Umbilical cord (tissue), 2 donors: ENCODE measurements around the gene DENND4C. TPM values are rescaled to one million over a fixed set of nuclear protein-coding genes. Genes with fewer than 3 reads are reported as not detected.
A peak's percentile ranks its signal among the peaks of the same experiment; 100 is the strongest.
"Not testable (repeated sequence)": the region's sequence is repeated elsewhere in the genome, so short reads cannot be mapped to it uniquely, and the experiment has no call there.

Experiments
- DNase-seq: peaks from one replicate; pipeline ENCODE4 v3.0.0-alpha.2; 2015; ENCODE audit warnings: low spot score
- total RNA-seq: library from RNA; depleted of rRNA; stranded (reverse); fragments of >200 nt; gene quantifications from one replicate; pipeline ENCODE4 v1.2.3, GENCODE V29; 2014; ENCODE audit warnings: low replicate concordance; ENCODE audit not compliant: insufficient read depth

DENND4C gene
- total RNA-seq = 121 TPM

DNA sequence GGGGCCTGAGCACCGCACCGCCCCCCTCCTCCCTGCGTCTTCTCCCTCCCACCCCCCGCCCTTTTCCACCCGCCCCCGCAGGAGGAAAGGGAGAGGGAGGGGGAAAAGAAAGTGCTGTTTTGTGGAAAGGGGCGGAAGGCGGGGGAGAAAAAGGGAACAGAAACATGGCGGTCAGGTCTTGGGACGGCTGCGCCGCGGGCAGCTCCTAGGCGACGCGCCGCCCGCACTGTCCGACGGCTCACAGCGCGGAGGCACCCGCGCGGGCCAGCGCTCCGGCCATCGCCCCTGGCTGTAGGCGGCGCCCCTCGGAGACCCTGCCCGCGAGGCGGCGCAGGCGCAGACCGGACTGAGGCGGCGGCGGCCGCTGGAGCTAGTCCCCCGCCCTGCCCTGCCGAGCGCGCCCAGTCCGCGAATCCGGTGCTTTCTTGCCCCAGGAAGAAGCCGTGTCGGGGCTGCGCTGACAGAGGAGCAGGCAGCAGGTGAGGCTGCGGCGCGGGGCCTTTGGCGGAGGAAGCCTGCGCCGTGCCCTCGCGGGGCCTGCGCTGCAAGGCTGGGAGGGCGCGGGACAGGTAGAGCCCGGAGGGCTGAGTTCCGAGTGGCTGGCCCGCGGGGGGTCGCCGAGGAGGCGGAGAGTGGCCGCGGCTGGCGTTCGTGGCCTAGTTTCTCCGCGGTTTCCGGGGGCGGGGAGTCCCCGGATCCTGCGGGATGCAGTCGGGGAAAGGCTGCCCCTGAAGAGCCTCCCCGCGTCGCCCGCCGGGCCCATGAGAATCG, at the start of gene DENND4C:
TSS of gene DENND4C (plus strand) at position 339 of the 771 bp plus-strand sequence. CDS start 45,482 bp downstream, outside the sequence.
- peak; percentile 94 for DNase-seq

- DNase-seq = peak; percentile 69
Observed at GRCh38 chr9:19180991-19181390, 49.5 kb upstream of the DENND4C start.

DNA sequence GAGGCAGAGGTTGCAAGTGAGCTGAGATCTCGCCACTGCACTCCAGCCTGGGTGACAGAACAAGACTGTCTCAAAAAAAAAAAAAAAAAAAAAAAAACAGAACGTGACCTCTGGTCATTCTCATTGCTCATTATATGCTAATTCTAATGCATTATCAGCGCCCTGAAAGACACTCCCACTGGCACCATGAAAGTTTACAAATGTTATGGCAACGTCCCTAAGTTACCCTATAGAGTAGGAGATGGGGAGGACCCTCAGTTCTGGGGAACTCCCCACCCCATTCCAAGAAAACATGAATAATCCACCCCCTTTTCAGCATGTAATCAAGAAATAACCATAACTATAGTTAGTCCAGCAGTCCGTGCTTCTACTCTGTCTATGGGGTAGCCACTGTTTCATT, 48.9 kb upstream of the DENND4C start:
- DNase-seq = no peak

DNA sequence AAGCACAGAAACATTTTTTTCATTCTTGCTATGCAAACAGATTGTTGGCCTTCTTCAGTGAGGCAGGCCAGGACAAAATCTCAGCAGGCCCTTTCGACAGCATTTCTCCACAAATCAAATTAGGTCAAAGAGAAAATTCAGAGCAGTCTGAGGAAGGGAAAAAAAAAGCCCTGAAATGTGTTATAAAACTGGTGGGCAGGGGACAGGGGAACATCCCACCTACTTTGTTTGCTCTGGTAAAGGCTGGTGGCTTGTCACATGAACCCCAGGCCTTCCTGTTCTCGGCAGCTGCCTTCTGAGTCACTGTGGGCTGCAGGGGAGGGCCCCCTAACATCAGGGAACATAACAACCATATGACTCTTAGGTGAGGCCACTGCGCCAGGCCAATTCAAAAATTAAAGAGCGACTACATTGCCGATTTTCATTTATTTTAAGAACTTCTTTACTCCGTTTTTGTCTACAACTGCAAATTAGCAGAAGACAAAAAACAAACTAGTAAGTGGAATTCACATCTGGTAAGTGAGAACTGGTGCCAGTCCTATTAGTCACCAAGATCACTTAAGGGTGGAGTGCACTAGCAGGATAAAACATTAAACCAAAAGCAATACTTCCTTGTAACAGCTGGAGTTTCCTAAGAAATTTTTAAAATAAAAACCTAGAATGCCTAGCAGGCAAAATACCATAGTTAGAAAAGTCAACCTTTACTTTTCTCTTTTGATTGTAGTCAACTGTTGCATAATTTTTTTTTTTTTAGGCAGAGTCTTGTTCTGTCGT, 46.2 kb upstream of the DENND4C start:
- peak; percentile 94 for DNase-seq

DNA sequence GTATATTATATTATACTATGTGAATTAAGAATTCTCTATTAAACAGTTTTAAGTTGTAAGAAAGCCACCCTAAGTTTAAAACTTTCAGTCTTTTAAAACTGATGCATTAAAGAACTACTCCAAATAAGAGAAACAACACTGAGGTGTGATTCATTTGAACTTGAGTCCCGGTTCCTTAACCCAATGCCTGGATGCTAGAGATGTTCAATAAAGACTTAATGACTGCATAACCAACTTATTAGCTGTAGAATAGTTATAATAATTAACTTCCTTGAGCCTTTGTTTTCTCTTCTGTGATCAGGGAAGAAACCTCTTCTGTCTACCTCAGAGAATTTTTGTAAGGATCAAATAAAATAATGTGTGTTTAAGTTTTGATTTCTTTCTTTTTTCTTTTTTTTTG, 45.3 kb upstream of the DENND4C start:
- DNase-seq = no peak

DNA sequence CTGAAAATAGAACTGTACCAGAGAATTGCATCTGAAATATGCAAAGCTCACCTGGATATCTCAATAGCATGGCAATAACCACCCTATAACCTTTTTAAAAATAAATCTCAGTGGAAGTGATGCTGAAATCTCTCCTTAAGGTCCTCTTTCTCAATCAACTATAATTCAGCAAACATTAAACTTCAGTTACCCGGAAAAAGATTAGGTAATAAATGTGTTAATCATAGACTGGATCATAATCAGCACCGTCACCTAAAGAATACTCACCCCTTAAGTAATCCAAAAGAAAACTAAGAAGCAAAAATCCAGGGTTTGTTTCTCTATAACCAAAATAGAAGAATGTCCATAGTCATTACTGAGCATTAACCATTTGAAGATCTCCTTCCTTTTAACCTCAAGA, 44.3 kb upstream of the DENND4C start:
- DNase-seq = no peak

- DNase-seq = no peak
Observed at GRCh38 chr9:19188771-19189170, 41.7 kb upstream of the DENND4C start.

GRCh38 chr9:19192202-19193028, 38.1 kb upstream of the DENND4C start:
- peak; percentile 52 for DNase-seq

DNA sequence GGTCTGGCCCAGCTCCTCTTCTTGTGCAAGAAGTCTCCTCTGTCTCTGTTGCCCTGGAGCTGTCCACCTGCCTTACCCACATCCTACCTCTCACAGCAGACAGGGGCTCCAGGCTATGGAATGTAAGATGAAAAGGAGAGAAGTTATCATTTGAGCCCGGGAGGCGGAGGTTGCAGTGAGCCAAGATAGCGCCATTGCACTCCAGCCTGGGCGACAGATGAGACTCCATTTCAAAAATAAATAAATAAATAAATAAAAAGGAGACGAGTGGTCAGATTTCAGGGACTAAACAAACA, 37.5 kb upstream of the DENND4C start:
- no peak for DNase-seq

GRCh38 chr9:19193358-19193973, 37.0 kb upstream of the DENND4C start:
- not testable (repeated sequence) for DNase-seq

DNA sequence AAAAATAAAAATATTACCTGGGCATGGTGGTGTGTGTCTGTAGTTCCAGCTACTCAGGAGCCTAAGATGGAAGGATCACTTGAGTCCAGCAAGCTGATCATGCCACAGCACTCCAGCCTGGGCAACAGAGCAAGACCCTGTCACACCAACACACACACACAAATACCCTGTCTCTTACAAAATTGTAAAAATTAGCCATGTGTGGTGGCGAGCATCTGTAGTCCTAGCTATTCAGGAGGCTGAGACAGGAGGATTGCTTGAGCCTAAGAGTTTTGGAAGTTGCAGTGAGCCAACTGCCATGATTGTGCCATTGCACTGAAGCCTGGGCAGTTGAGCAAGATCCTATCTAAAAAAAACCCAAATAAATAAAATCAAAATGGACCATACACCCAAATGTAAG, 32.1 kb upstream of the DENND4C start:
- DNase-seq = no peak

DNA sequence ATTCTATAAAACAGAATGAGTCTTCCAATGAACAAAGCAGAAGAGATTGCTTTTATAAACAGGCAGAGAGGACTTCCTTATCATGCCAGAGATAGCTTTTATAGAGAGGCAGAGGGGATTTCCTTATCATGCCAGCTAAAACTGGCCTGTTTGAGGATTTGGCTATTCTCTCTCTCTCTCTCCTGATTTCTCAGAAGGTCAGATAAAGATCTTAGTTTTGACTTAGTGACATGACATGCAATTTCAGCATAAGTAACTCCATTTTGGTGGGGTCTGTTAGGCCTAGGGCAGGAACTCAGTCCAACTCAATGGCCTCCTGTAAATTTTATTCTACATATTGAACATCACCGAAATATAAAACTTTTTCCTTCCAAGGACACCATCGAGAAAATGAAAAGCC, 31.5 kb upstream of the DENND4C start:
- peak; percentile 87 for DNase-seq

GRCh38 chr9:19200229-19200628, 30.3 kb upstream of the DENND4C start:
- DNase-seq = peak; percentile 94

- DNase-seq = peak; percentile 92
Observed at GRCh38 chr9:19201899-19202891, 28.3 kb upstream of the DENND4C start.

- DNase-seq = no peak
Observed at GRCh38 chr9:19203058-19203457, 27.4 kb upstream of the DENND4C start.

GRCh38 chr9:19208653-19209052, 21.8 kb upstream of the DENND4C start:
- peak; percentile 82 for DNase-seq

DNA sequence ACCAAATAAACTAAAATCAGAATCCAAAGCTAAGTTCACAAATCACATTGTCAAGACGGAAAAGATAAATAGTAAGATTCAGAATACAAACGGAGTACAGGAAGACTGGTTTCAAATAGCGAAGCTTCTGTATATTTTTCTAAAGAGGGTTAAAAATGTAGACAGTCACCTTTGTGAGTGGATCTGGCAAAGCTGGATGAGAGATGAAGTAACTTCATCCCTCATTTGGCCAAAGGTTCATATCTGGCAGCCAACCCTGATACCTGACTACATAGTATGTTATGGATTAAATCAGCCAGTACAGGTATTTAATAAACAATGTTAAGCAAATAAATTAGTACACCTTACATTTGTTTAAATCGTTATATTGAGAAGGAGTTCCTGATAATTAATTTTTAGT, 21.3 kb upstream of the DENND4C start:
- DNase-seq = no peak

DNA sequence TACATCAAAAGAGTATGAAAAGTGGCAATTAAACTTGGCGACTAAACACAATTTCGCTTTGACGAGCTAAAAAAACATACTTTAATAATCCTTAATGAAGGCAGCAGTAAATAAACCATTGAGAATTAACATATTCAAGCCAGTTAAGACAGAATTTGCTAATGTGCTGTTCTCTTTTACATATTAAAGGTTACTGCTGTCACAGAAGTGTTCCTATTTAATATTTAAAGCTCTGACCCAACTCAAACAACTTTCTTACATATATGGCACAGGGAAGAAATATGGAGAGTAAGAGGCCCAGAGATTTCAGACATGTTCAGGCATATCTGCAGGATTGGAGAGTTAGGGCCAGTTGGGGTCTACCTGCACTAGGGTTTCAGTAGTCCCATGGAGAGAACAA, 16.7 kb upstream of the DENND4C start:
- DNase-seq = no peak

DNA sequence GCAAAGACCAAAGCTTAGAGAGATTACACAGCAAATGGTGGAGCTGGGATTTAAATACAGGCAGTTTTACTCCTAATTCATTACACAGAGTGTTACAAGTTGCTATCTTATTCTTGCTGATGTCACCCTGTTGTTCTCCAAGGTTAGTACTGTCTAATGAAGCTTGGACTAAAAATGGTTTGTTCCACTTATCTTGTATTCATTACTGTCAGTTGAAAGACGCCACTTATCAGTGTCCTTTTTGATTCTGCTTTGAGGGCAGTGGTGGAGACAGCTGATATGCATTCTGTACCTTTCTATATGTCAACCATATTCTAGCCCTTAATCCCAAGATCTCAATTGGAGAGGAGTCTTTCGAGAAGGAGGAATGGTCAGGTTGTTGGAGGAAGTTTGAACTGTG, 14.0 kb upstream of the DENND4C start:
- no peak for DNase-seq

DNA sequence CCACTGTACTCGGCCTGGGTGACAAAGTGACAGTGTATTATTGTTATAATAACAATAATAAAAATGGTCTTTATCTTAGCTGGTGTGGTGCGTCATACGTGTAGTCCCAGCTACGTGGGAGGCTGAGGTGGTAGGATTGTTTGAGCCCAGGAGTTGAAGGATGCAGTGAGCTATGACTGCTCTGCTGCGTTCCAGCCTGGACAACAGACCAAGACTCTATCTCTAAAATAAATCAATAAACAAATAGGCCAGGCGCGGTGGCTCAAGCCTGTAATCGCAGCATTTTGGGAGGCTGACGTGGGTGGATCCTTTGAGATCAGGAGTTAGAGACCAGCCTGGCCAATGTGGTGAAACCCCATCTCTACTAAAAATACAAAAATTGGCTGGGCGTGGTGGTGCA, 9.2 kb upstream of the DENND4C start:
- no peak for DNase-seq

DNA sequence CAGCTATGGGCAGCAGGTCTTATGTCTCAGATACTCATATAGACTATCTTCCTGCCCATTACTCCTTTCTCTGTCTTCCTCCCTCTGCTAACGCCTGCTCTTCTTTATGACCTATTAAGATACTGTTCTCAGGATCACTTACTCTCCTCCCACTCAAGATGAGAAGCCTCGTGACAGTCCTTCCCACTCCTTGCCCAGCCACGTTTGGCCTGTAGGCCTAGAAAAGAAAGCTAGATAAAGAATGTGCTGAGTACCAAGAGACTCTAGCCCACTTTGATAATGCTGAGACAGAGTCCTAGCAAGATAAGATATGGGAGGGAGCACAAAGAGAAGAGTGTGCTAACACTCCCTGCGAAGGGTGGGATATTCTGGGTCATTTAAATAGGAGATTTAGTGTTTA, 6.8 kb upstream of the DENND4C start:
- peak; percentile 82 for DNase-seq
